Left ventricle myocardium inferior (tissue), 1 donor: ENCODE data around the gene BAAT. TPM values are rescaled to one million over a fixed set of nuclear protein-coding genes. Genes with fewer than 3 reads are reported as not detected.

Source experiments
- DNase-seq: peaks from one replicate; pipeline ENCODE4 v3.0.0-alpha.2; 2020
- H3K27ac ChIP-seq: fragments of 200-600 bp; replicated peaks from 2 replicates; pipeline ENCODE4 v1.8.0; 2021
- H3K27me3 ChIP-seq: fragments of 200-600 bp; 2 replicates; pipeline ENCODE4 v1.8.0; 2021; ENCODE audit warnings: low read depth
- H3K36me3 ChIP-seq: fragments of 200-600 bp; 2 replicates; pipeline ENCODE4 v1.8.0; 2021
- H3K4me1 ChIP-seq: fragments of 200-600 bp; 2 replicates; pipeline ENCODE4 v1.8.0; 2021
- H3K4me3 ChIP-seq: fragments of 200-600 bp; 2 replicates; pipeline ENCODE4 v1.8.0; 2021; ENCODE audit warnings: mild to moderate bottlenecking, moderate library complexity
- H3K9me3 ChIP-seq: fragments of 200-600 bp; replicated peaks from 2 replicates; pipeline ENCODE4 v1.8.0; 2021
- CTCF ChIP-seq: fragments of 200-600 bp; IDR thresholded peaks from 2 replicates; pipeline ENCODE4 v1.8.0; 2021; ENCODE audit warnings: antibody characterized with exemption, mild to moderate bottlenecking, borderline replicate concordance
- intact Hi-C: fragments of 100-400 bp; cut with micrococcal nuclease; formaldehyde crosslinking; loops from one replicate; pipeline ENCODE4 v1.11.0; 2022
- total RNA-seq: library from RNA; stranded (reverse); fragmentation: NEBNext Ultra II Directional; extraction: Animal tissue kit (Norgen Biotek cat#: 25700); gene quantifications from one replicate; pipeline ENCODE4 v1.2.1, GENCODE V29; 2021
- donor health status: DM: no; HTN: yes; CAD: no; lungs with severe emphysema.

BAAT gene
- total RNA-seq, 1 donor from 2014 or later, result not detected

GRCh38 chr9:101360647-101361046, 24.2 kb downstream of the BAAT start:
- intact Hi-C loops, result no loop called here
- no peaks in the 10 kb centered on the region for H3K9me3 ChIP-seq
- no peaks in the 10 kb centered on the region for H3K27me3 ChIP-seq
- no peaks in the 10 kb centered on the region for H3K4me1 ChIP-seq
- no peak overlapping the region for H3K4me3 ChIP-seq
- DNase-seq, result no peak
- no peak overlapping the region for H3K27ac ChIP-seq
- TF ChIP-seq CTCF, result no peak
- H3K36me3 ChIP-seq, result no peaks in the 10 kb centered on the region

- intact Hi-C loops, result no loop called here
These were observed 25.1 kb downstream of the BAAT start for GRCh38 chr9:101359679-101360078.

GRCh38 chr9:101356619-101357018, 28.2 kb downstream of the BAAT start:
- H3K4me3 ChIP-seq, result no peak overlapping the region
- no peak overlapping the region for H3K27ac ChIP-seq
- no peak for DNase-seq
- H3K36me3 ChIP-seq, result no peaks in the 10 kb centered on the region
- no peaks in the 10 kb centered on the region for H3K4me1 ChIP-seq
- no peaks in the 10 kb centered on the region for H3K27me3 ChIP-seq
- TF ChIP-seq CTCF, result no peak
- intact Hi-C loops, result no loop called here
- no peaks in the 10 kb centered on the region for H3K9me3 ChIP-seq

More at GRCh38 chr9:101359679-101360078, 25.1 kb downstream of the BAAT start:
- Histone ChIP-seq H3K27ac (no peak overlapping the region), H3K4me1 (no peaks in the 10 kb centered on the region), H3K4me3 (no peak overlapping the region), H3K27me3 (no peaks in the 10 kb centered on the region), H3K9me3 (no peaks in the 10 kb centered on the region), H3K36me3 (no peaks in the 10 kb centered on the region)
- DNase-seq, result no peak
- no peak for TF ChIP-seq CTCF

GRCh38 chr9:101354765-101355708, 29.8 kb downstream of the BAAT start:
- no peaks in the 10 kb centered on the region for H3K9me3 ChIP-seq
- H3K27ac ChIP-seq, result no peak overlapping the region
- intact Hi-C loops, result no loop called here
- no peak for TF ChIP-seq CTCF
- no peaks in the 10 kb centered on the region for H3K27me3 ChIP-seq
- no peak overlapping the region for H3K4me3 ChIP-seq
- no peak for DNase-seq
- H3K4me1 ChIP-seq, result no peaks in the 10 kb centered on the region
- H3K36me3 ChIP-seq, result no peaks in the 10 kb centered on the region

- no peak for TF ChIP-seq CTCF
- H3K9me3 ChIP-seq, result no peaks in the 10 kb centered on the region
- no peak for DNase-seq
- no peaks in the 10 kb centered on the region for H3K27me3 ChIP-seq
- H3K27ac ChIP-seq, result no peak overlapping the region
- no peaks in the 10 kb centered on the region for H3K36me3 ChIP-seq
- intact Hi-C loops, result no loop called here
- H3K4me1 ChIP-seq, result no peaks in the 10 kb centered on the region
- no peak overlapping the region for H3K4me3 ChIP-seq
These were observed 30.6 kb downstream of the BAAT start for GRCh38 chr9:101354143-101354764.
